ENCODE measurements around the gene SERINC4.

- TF ChIP-seq ZNF274 (IDR thresholded peaks at IDR 0.05; ENCODE audit: low read depth, low read length) = no peak
- TF ChIP-seq YY1 (IDR thresholded peaks at IDR 0.05; ENCODE audit: insufficient read depth, insufficient read length) = no peak
- no peak for TF ChIP-seq SUZ12 (IDR thresholded peaks at IDR 0.05; ENCODE audit: extremely low read depth, insufficient read depth, insufficient read length)
Measured at GRCh38 chr15:43772624-43773023, 27.4 kb downstream of the SERINC4 start.
